Effector memory CD8-positive, alpha-beta T cell (primary cell): ENCODE data around the gene MYADML2.

ENCODE experiments used
- ATAC-seq: fragments of 150-1000 bp; cut with Tn5 transposase; replicated peaks from 2 replicates; pipeline ENCODE4 v1.10.0; 2021; ENCODE audit warnings: mild to moderate bottlenecking, moderate library complexity
- DNase-seq, 3 experiments: peaks; one replicate each; pipeline ENCODE4 v3.0.0; 2021
- H3K27ac Mint-ChIP-seq, 2 donors: one replicate each; pipeline ENCODE4 v1.8.0; 2022; ENCODE audit warnings: mild to moderate bottlenecking in 2 of 2, mixed read lengths in 2 of 2, moderate library complexity in 2 of 2
- H3K27me3 Mint-ChIP-seq, 2 donors: one replicate each; pipeline ENCODE4 v1.8.0; 2022; ENCODE audit warnings: mixed read lengths in 2 of 2
- H3K36me3 Mint-ChIP-seq: one replicate; pipeline ENCODE4 v1.8.0; 2022; ENCODE audit warnings: mild to moderate bottlenecking, moderate library complexity, mixed read lengths; ENCODE audit not compliant: insufficient read depth
- H3K4me1 Mint-ChIP-seq, 2 donors: one replicate each; pipeline ENCODE4 v1.8.0; 2022; ENCODE audit warnings: low read depth in 2 of 2, mixed read lengths in 2 of 2
- H3K4me3 Mint-ChIP-seq, 2 donors: one replicate each; pipeline ENCODE4 v1.8.0; 2022; ENCODE audit warnings: mild to moderate bottlenecking in 2 of 2, mixed read lengths in 2 of 2, moderate library complexity in 2 of 2
- H3K9me3 Mint-ChIP-seq, 2 donors: one replicate each; pipeline ENCODE4 v1.8.0; 2022; ENCODE audit warnings: mixed read lengths in 2 of 2

The MYADML2 gene

GRCh38 chr17:81932333-81932983, 14.6 kb downstream of the MYADML2 start:
- H3K4me1 Mint-ChIP-seq = peaks cover 5% of the 10 kb centered on the region in 2 donors
- no peak for DNase-seq
- H3K27ac Mint-ChIP-seq = no peak overlapping the region

GRCh38 chr17:81931557-81932332, 15.3 kb downstream of the MYADML2 start:
- Mint-ChIP-seq H3K27ac (no peak overlapping the region), H3K27me3 (peaks cover 6 to 50% of the 10 kb centered on the region in 2 donors), H3K9me3 (no peaks in the 10 kb centered on the region), H3K36me3 (peaks cover 14% of the 10 kb centered on the region), H3K4me1 (peaks cover 5% of the 10 kb centered on the region in 2 donors), H3K4me3 (no peak overlapping the region)
- no peak for ATAC-seq
- DNase-seq = no peak

More at GRCh38 chr17:81932333-81932983, 14.6 kb downstream of the MYADML2 start:
- Mint-ChIP-seq H3K9me3 (no peaks in the 10 kb centered on the region), H3K36me3 (peaks cover 13% of the 10 kb centered on the region), H3K4me3 (no peak overlapping the region), H3K27me3 (peaks cover 6 to 50% of the 10 kb centered on the region in 2 donors)
- ATAC-seq = no peak

- peak overlapping the region in 1 of 2 donors; percentile 24 for H3K4me3 Mint-ChIP-seq
These were observed 15.9 kb downstream of the MYADML2 start for GRCh38 chr17:81931189-81931556.

GRCh38 chr17:81930142-81931125, 16.6 kb downstream of the MYADML2 start:
- Mint-ChIP-seq H3K9me3 (no peaks in the 10 kb centered on the region), H3K27ac (no peak overlapping the region), H3K36me3 (peaks cover 21% of the 10 kb centered on the region), H3K4me1 (peaks cover 9 to 11% of the 10 kb centered on the region in 2 donors), H3K27me3 (peaks cover 6 to 50% of the 10 kb centered on the region in 2 donors), H3K4me3 (peak overlapping the region in 1 of 2 donors; percentile 24)
- ATAC-seq (no peak), DNase-seq (no peak)

More at GRCh38 chr17:81931189-81931556, 15.9 kb downstream of the MYADML2 start:
- Mint-ChIP-seq H3K36me3 (peaks cover 19% of the 10 kb centered on the region), H3K27ac (no peak overlapping the region), H3K4me1 (peaks cover 7 to 9% of the 10 kb centered on the region in 2 donors), H3K27me3 (peaks cover 6 to 50% of the 10 kb centered on the region in 2 donors), H3K9me3 (no peaks in the 10 kb centered on the region)
- DNase-seq = no peak
- ATAC-seq = no peak

- no peaks in the 10 kb centered on the region for H3K9me3 Mint-ChIP-seq
- peaks cover 23% of the 10 kb centered on the region for H3K36me3 Mint-ChIP-seq
- peaks cover 6 to 50% of the 10 kb centered on the region in 2 donors for H3K27me3 Mint-ChIP-seq
- H3K4me1 Mint-ChIP-seq = peaks cover 9 to 11% of the 10 kb centered on the region in 2 donors
- peak overlapping the region in 1 of 2 donors; percentile 87 for H3K27ac Mint-ChIP-seq
- no peak for ATAC-seq
- no peak for DNase-seq
- H3K4me3 Mint-ChIP-seq = peak overlapping the region in 1 of 2 donors; percentile 48
These were observed 17.5 kb downstream of the MYADML2 start for GRCh38 chr17:81929253-81930141.

- ATAC-seq = no peak
- Mint-ChIP-seq H3K4me3 (peak overlapping the region; percentile 52 to 63), H3K27me3 (peaks cover 2 to 45% of the 10 kb centered on the region in 2 donors), H3K36me3 (peaks cover 23% of the 10 kb centered on the region), H3K9me3 (no peaks in the 10 kb centered on the region), H3K27ac (peak overlapping the region in 1 of 2 donors; percentile 87), H3K4me1 (peaks cover 9% of the 10 kb centered on the region in 2 donors)
- DNase-seq = no peak
These were observed 18.3 kb downstream of the MYADML2 start for GRCh38 chr17:81928544-81929252.

- peaks cover 23% of the 10 kb centered on the region for H3K36me3 Mint-ChIP-seq
- peak within 1 kb of the TSS; percentile 77 to 80 for H3K4me3 Mint-ChIP-seq
- peaks cover 6 to 7% of the 10 kb centered on the region in 2 donors for H3K4me1 Mint-ChIP-seq
- ATAC-seq (peak; percentile 78), DNase-seq (peak; percentile 84 to 86 (median 85))
- no peaks in the 10 kb centered on the region for H3K9me3 Mint-ChIP-seq
- H3K27me3 Mint-ChIP-seq = peaks cover 0 to 40% of the 10 kb centered on the region in 2 donors
- peak within 1 kb of the TSS; percentile 84 to 87 for H3K27ac Mint-ChIP-seq
These were observed 19.1 kb downstream of the MYADML2 start, which contains the start of gene MAFG for GRCh38 chr17:81927653-81928543. Gene MAFG, minus strand, starts transcription at chr17:81927735. Its CDS starts 4,550 bp downstream, at chr17:81923185.

- Mint-ChIP-seq H3K27ac (peak overlapping the region in 1 of 2 donors; percentile 72), H3K36me3 (peaks cover 23% of the 10 kb centered on the region), H3K27me3 (peaks cover 0 to 36% of the 10 kb centered on the region in 2 donors), H3K4me1 (peaks cover 6 to 7% of the 10 kb centered on the region in 2 donors), H3K4me3 (peak overlapping the region; percentile 77 to 80), H3K9me3 (no peaks in the 10 kb centered on the region)
- no peak for DNase-seq
- ATAC-seq = peak; percentile 52
These were observed 19.8 kb downstream of the MYADML2 start for GRCh38 chr17:81927152-81927652.

- Mint-ChIP-seq H3K4me3 (peak overlapping the region; percentile 77 to 80), H3K27ac (peak overlapping the region; percentile 84 to 87), H3K4me1 (peaks cover 6 to 7% of the 10 kb centered on the region in 2 donors), H3K36me3 (peaks cover 23% of the 10 kb centered on the region), H3K27me3 (peaks cover 0 to 30% of the 10 kb centered on the region in 2 donors), H3K9me3 (no peaks in the 10 kb centered on the region)
- peak; percentile 11 for ATAC-seq
- DNase-seq = no peak
These were observed 20.4 kb downstream of the MYADML2 start for GRCh38 chr17:81926451-81927151.

- ATAC-seq (no peak), DNase-seq (no peak)
- Mint-ChIP-seq H3K27me3 (peaks cover 0 to 24% of the 10 kb centered on the region in 2 donors), H3K9me3 (no peaks in the 10 kb centered on the region), H3K4me3 (peak overlapping the region; percentile 77 to 80), H3K27ac (peak overlapping the region; percentile 84 to 87), H3K36me3 (peaks cover 26% of the 10 kb centered on the region), H3K4me1 (peaks cover 6 to 7% of the 10 kb centered on the region in 2 donors)
These were observed 21.1 kb downstream of the MYADML2 start for GRCh38 chr17:81925860-81926450.
